Measurements from ENCODE around the gene MAP4K5. TPM values are rescaled to one million over a fixed set of nuclear protein-coding genes. Genes with fewer than 3 reads are reported as not detected.

The MAP4K5 gene
- total RNA-seq, 2 experiments from 2014 or later, result 22.0 TPM

DNA sequence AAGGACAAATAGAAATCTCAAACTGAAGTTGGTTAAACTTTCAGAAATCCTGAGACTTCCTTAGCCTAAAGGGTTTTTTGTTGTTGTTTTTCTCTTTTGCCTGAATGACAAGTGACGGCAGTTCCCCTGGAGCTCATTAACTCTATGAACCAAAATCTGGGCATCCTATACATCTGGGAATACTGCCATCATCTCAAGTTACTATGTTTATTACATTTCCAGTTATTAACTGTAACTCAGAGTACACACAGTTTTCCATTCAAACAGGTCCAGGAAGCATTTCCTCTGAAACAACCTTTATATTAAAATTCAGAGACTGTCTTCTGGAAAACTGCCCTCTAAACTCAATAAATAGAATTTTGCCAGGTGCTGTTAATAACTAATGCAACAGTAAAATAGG, 80.1 kb downstream of the MAP4K5 start:
- POLR2A ChIA-PET, result no interaction called here
- Mint-ChIP-seq H3K36me3 (ENCODE audit: low read depth) (peaks cover 35% of the 10 kb centered on the region), H3K27me3 (no peaks in the 10 kb centered on the region), H3K27ac (no peak overlapping the region), H3K4me3 (no peak overlapping the region), H3K9me3 (no peaks in the 10 kb centered on the region), H3K4me1 (no peaks in the 10 kb centered on the region)
- CTCF ChIA-PET, result no interaction called here
- DNase-seq, result no peak

DNA sequence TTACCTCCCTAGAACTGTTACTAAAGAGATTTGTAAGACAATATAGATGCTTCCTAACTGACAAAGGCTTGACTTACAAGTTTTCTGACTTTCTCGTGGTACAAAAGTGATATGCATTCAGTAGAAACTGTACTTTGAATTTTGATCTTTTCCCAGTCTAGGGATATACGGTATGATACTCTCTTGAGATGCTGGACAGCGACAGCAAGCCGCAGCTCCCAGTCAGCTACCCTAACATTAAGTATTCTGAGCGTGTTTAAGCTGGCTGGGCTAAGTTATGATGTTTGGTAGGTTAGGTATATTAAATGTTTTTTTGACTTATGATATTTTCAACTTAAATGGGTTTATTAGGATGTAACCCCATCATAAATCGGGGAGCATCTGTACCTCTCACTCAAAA, 80.5 kb downstream of the MAP4K5 start:
- Mint-ChIP-seq H3K4me3 (no peak overlapping the region), H3K27ac (no peak overlapping the region), H3K27me3 (no peaks in the 10 kb centered on the region), H3K4me1 (no peaks in the 10 kb centered on the region), H3K9me3 (no peaks in the 10 kb centered on the region), H3K36me3 (ENCODE audit: low read depth) (peaks cover 35% of the 10 kb centered on the region)
- ChIA-PET CTCF (no interaction called here), POLR2A (no interaction called here)
- DNase-seq, result no peak

DNA sequence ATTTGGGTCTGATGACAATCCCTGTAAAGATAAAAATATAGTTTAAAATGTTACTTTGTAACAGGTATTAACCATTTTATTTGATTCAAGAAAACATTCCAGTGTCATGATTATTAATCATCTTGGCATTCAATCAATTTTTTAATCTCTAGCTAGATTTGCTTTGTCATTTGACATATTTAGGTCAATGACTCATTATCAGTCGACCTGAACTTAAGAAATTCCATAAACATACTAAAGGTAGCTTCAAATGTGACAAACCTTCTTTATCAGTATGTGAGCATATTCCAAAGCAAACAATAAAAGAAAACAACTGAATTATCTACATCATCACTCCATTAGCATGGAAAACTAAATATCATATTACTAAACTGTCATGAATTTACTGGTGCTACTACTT, 84.9 kb downstream of the MAP4K5 start:
- H3K27me3 Mint-ChIP-seq, result no peaks in the 10 kb centered on the region
- POLR2A ChIA-PET, result no interaction called here
- H3K4me3 Mint-ChIP-seq, result no peak overlapping the region
- CTCF ChIA-PET, result interaction anchor here (0.7 kb wide), 1 partner anchor 11 kb away, joined by 3 read pairs; no protein-coding TSS in a partner anchor
- H3K27ac Mint-ChIP-seq, result no peak overlapping the region
- H3K36me3 Mint-ChIP-seq (ENCODE audit: low read depth), result peaks cover 29% of the 10 kb centered on the region
- no peaks in the 10 kb centered on the region for H3K9me3 Mint-ChIP-seq
- no peak for DNase-seq
- no peaks in the 10 kb centered on the region for H3K4me1 Mint-ChIP-seq

DNA sequence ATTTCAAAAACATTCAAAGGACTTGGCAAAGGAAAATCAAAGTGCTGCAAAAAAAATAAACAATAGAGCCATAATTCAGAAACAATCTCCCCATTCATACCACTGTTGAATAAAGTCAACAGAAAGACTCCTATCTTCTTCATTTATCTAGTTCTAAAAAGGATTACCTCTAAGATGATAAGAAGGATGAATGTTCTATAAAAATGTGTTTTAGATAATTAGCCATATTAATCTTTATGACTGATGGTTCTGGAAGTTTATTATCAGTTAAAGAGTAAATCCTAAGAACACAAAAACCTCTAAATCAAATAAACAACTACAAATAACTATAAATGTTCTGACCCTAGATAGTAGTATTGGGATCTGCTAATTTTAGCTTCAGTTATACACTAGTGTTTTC, 97.8 kb downstream of the MAP4K5 start:
- Mint-ChIP-seq H3K4me3 (no peak overlapping the region), H3K36me3 (ENCODE audit: low read depth) (peaks cover 39% of the 10 kb centered on the region), H3K27ac (no peak overlapping the region), H3K27me3 (no peaks in the 10 kb centered on the region), H3K4me1 (no peaks in the 10 kb centered on the region), H3K9me3 (peaks cover 5% of the 10 kb centered on the region)
- POLR2A ChIA-PET, result no interaction called here
- no peak for DNase-seq
- CTCF ChIA-PET, result no interaction called here

DNA sequence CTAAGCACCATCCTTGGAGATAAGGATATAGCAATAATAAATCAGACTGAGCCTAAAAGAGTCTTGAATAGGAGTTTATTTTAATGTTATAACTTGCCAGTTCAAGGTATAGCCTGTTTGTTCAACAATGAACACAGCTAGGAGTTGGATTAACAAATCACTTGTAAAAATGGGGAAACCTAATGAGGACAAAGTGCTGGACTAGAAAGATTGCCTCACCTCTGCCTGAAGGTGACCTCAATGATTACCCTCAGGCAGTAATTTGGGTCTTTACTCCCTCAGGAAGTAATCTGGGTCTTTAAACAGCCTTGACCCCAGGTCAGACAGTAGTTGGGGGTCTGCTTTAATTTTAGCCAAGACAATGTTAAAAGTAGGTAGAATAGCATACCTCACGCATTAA, 100.2 kb downstream of the MAP4K5 start:
- CTCF ChIA-PET, result no interaction called here
- Mint-ChIP-seq H3K27ac (no peak overlapping the region), H3K4me3 (no peak overlapping the region), H3K9me3 (peaks cover 4% of the 10 kb centered on the region), H3K36me3 (ENCODE audit: low read depth) (peaks cover 31% of the 10 kb centered on the region), H3K27me3 (no peaks in the 10 kb centered on the region), H3K4me1 (no peaks in the 10 kb centered on the region)
- POLR2A ChIA-PET, result no interaction called here
- no peak for DNase-seq

DNA sequence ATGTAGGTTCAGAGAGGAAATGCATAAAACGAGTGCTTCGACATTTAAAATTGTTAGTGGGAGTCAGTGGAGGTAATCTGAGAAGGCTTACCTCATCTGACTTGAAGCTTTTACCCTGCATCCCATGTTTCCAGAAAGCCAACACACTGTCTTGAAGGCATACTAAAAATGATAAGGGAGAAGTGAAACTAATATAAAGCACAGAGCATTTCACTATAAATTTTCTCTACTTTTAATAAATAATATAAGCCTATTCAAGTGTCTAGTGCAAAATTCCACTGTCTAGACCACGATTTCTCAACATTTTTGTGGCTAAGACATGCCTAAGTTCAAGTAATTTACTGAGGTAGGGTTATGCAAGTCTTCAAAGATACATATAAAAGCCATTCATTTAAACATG, 106.6 kb downstream of the MAP4K5 start:
- Mint-ChIP-seq H3K36me3 (ENCODE audit: low read depth) (peaks cover 8% of the 10 kb centered on the region), H3K27ac (no peak overlapping the region), H3K27me3 (no peaks in the 10 kb centered on the region), H3K4me3 (no peak overlapping the region), H3K9me3 (no peaks in the 10 kb centered on the region), H3K4me1 (no peaks in the 10 kb centered on the region)
- ChIA-PET CTCF (no interaction called here), POLR2A (no interaction called here)
- DNase-seq, result no peak

DNA sequence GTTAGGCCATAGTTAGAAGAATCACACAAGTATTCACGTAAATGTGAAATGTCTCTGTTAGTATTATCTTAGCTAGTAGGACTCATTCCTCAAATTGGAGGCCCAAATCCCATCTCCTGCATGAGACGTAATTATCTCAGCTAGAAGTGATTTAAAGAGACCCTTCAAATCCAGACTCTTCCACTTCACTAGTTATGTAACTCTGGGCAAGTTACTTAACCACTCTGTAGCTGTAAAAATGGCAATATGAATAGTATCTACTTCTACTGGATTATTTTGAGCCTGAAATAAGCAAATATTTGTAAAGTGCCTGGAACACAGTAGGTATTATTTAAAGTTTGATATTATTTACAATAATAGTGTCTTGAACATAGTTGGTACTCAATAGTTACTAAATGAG, 107.3 kb downstream of the MAP4K5 start:
- DNase-seq, result no peak
- Mint-ChIP-seq H3K36me3 (ENCODE audit: low read depth) (peaks cover 8% of the 10 kb centered on the region), H3K9me3 (no peaks in the 10 kb centered on the region), H3K4me3 (no peak overlapping the region), H3K4me1 (no peaks in the 10 kb centered on the region), H3K27ac (no peak overlapping the region), H3K27me3 (no peaks in the 10 kb centered on the region)
- ChIA-PET CTCF (no interaction called here), POLR2A (no interaction called here)

DNA sequence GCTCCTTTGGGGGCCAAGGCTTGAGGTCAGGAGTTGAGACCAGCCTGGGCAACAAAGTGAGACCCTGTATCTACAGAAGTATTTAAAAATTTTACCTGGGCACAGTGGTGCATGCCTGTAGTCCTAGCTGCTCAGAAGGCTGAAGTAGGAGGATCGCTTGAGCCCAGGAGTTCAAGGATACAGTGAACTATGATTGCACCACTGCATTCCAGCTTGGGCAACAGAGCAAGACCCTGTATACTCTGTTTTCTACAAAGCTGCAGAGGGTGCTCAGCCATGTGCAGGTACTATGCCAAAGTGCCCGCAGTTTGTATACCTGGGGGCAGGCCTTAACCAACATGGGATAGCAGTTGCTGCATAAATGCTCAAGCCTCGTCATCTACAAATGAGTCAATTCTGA, 108.8 kb downstream of the MAP4K5 start:
- no peak overlapping the region for H3K4me3 Mint-ChIP-seq
- POLR2A ChIA-PET, result interaction anchor here (1.2 kb wide), 1 partner anchor 30 kb away, joined by 3 read pairs; no protein-coding TSS in a partner anchor
- H3K27ac Mint-ChIP-seq, result no peak overlapping the region
- peaks cover 8% of the 10 kb centered on the region for H3K36me3 Mint-ChIP-seq (ENCODE audit: low read depth)
- no peaks in the 10 kb centered on the region for H3K27me3 Mint-ChIP-seq
- no peaks in the 10 kb centered on the region for H3K9me3 Mint-ChIP-seq
- CTCF ChIA-PET, result no interaction called here
- DNase-seq, result no peak
- H3K4me1 Mint-ChIP-seq, result no peaks in the 10 kb centered on the region

DNA sequence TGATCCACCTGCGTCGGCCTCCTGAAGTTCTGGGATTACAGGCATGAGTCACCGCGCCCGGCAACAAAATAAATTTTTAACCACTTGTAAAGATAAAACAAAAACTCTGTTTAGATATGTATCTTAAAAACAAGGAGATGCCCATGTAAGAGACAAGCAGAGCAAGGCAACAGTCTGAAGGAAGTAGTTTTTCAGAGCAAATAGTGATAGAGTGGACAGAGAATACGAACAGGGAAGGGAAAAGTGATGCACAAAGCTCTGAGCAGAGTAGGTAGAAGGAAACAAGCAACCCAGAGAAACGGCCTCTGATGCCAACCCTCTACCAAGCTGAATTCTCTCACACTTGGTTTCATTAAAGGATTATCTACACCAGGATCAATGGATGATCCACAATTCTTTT, 110.9 kb downstream of the MAP4K5 start:
- ChIA-PET POLR2A (no interaction called here), CTCF (no interaction called here)
- Mint-ChIP-seq H3K36me3 (ENCODE audit: low read depth) (peaks cover 12% of the 10 kb centered on the region), H3K9me3 (no peaks in the 10 kb centered on the region), H3K4me3 (no peak overlapping the region), H3K27me3 (no peaks in the 10 kb centered on the region), H3K27ac (no peak overlapping the region), H3K4me1 (no peaks in the 10 kb centered on the region)
- DNase-seq, result no peak

DNA sequence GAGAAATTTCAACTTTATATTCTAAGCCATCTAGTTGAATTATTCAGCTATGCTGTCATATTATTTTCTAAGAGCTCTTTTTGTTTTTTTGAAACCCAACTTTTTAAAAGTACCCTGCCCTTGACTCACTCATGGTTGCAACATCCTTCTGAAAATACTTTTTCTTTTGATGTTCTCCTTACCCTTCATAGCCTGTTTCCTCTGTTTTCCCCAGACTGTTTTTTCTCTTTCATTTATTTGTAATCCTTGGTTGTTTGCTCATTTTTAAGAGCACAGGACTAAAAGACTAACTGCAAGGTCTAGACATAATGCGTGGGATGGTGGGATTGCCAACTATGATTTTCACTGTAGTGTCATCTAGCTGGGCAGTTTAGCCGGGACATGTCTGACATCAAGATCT, 114.5 kb downstream of the MAP4K5 start:
- H3K36me3 Mint-ChIP-seq (ENCODE audit: low read depth), result peaks cover 14% of the 10 kb centered on the region
- DNase-seq, result no peak
- H3K4me3 Mint-ChIP-seq, result no peak overlapping the region
- no peak overlapping the region for H3K27ac Mint-ChIP-seq
- no peaks in the 10 kb centered on the region for H3K27me3 Mint-ChIP-seq
- ChIA-PET POLR2A (no interaction called here), CTCF (no interaction called here)
- no peaks in the 10 kb centered on the region for H3K9me3 Mint-ChIP-seq
- H3K4me1 Mint-ChIP-seq, result no peaks in the 10 kb centered on the region

DNA sequence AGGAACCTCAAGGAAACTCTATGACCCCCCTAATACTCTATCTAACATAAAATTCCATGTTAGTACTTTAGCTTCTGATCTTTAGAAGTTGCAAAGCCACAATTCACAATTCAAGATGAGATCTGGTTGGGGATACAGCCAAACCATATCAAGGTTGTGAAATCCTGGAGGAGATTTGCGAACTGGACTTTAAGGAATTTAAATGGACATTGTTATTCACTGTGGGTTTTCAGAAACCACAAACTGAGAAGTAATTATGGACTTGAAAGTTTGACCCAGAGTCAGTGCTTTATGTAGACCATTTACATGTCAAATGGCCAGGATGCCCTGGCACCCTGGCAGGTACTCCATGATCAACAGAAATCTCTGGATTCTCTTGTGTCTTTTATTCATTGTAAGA, 121.4 kb downstream of the MAP4K5 start:
- H3K9me3 Mint-ChIP-seq, result peaks cover 2% of the 10 kb centered on the region
- POLR2A ChIA-PET, result no interaction called here

DNA sequence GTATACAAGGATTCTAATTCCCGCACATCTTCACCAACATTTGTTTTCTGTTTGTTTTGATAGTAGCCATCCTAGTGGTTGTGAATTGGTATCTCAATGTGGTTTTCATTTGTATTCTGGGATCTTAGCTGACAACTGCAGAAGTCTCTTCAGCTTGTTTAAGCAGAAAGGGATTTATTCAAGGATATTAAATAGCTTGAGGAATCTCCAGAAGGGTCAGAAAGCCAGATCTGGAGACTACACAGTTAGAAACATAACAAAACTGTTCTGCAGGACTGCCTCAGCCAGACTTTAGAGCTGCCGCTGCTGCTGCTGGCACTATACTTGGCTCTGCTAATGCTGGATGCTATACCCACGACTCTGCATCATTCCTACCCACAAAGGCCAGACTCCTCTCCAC, 122.3 kb downstream of the MAP4K5 start:
- Mint-ChIP-seq H3K27ac (no peak overlapping the region), H3K9me3 (peaks cover 2% of the 10 kb centered on the region), H3K27me3 (no peaks in the 10 kb centered on the region), H3K36me3 (ENCODE audit: low read depth) (peaks cover 4% of the 10 kb centered on the region), H3K4me3 (no peak overlapping the region), H3K4me1 (no peaks in the 10 kb centered on the region)
- no peak for DNase-seq
- ChIA-PET POLR2A (no interaction called here), CTCF (no interaction called here)

More for the DNA sequence above, 121.4 kb downstream of the MAP4K5 start:
- Mint-ChIP-seq H3K36me3 (ENCODE audit: low read depth) (peaks cover 6% of the 10 kb centered on the region), H3K4me3 (no peak overlapping the region), H3K27me3 (no peaks in the 10 kb centered on the region), H3K4me1 (no peaks in the 10 kb centered on the region), H3K27ac (no peak overlapping the region)
- CTCF ChIA-PET, result no interaction called here
- DNase-seq, result no peak

DNA sequence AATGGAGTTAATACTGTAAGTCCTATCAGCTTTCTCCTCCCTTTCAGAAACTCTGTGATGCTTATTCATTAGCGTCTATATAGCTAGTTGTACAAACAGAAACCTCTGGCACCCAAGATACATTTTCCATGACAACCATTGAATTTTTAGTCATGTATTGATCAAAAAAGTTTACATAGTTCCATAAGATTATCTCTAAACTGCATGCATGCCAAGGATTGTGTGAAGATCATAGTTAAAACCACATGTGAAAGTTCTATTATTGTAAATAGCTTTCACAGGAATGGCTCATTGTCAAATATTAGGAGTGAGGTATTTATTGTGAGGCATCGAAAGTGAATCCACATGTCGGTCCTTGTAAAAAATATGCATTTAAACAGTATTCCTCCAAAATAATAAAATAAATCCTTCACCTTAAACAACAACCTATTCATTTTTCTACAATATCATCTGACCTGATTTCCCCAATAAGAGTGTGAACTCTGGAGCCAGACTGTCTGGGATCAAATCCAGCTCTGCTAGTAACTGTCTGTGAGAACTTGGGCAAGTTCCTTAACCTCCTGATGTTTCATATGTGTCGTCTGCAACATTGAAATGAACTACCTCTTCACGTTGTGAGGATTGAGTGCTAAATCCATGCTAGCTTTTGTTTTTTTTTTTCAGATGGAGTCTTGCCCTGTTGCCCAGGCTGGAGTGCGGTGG, 125.1 kb downstream of the MAP4K5 start:
- Mint-ChIP-seq H3K9me3 (peaks cover 2% of the 10 kb centered on the region), H3K4me1 (no peaks in the 10 kb centered on the region), H3K36me3 (ENCODE audit: low read depth) (no peaks in the 10 kb centered on the region), H3K4me3 (no peak overlapping the region), H3K27me3 (no peaks in the 10 kb centered on the region), H3K27ac (no peak overlapping the region)
- CTCF ChIA-PET, result no interaction called here
- POLR2A ChIA-PET, result no interaction called here
- DNase-seq, result no peak

DNA sequence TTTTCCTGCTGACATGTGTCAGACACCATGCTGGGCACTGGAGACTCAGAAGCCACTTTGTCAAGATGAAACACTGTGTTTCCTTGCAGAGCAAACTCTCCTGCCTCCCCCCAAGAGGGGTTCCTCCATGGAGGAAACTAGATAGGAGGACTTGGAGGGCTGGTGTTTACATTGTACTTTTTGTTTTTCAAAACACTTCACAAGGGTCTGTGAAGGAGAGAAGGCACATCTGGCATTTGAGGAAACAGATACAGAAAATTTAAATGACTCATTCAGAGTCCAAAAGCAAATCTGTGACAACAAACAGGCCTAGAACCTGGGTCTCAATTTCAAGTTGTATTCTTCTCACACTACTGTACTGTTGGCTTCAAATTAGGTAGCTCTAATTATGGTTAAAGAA, 128.9 kb downstream of the MAP4K5 start:
- Mint-ChIP-seq H3K27ac (no peak overlapping the region), H3K27me3 (no peaks in the 10 kb centered on the region), H3K9me3 (peaks cover 2% of the 10 kb centered on the region), H3K4me3 (no peak overlapping the region), H3K36me3 (ENCODE audit: low read depth) (no peaks in the 10 kb centered on the region), H3K4me1 (no peaks in the 10 kb centered on the region)
- ChIA-PET POLR2A (no interaction called here), CTCF (interaction anchor here (1.4 kb wide), 1 partner anchor 11 kb away, joined by 4 read pairs; no protein-coding TSS in a partner anchor)
- DNase-seq, result no peak
